Fibroblast of mammary gland (primary cell): ENCODE results near the gene EFCAB6.

Experiments
- DNase-seq: peaks from one replicate; pipeline ENCODE4 v3.0.0-alpha.2; 2010; ENCODE audit warnings: low read depth
- H3K4me3 ChIP-seq: 2 replicates; pipeline ENCODE4 v1.5.1; 2011; ENCODE audit warnings: low read depth, mild to moderate bottlenecking, low read length, moderate library complexity; ENCODE audit not compliant: control insufficient read depth
- CTCF ChIP-seq: conservative IDR thresholded peaks from 2 replicates; pipeline ENCODE4 v1.5.1; 2011; ENCODE audit warnings: low read depth, low read length, inconsistent platforms; ENCODE audit not compliant: control insufficient read depth, insufficient read depth

Gene EFCAB6

DNA sequence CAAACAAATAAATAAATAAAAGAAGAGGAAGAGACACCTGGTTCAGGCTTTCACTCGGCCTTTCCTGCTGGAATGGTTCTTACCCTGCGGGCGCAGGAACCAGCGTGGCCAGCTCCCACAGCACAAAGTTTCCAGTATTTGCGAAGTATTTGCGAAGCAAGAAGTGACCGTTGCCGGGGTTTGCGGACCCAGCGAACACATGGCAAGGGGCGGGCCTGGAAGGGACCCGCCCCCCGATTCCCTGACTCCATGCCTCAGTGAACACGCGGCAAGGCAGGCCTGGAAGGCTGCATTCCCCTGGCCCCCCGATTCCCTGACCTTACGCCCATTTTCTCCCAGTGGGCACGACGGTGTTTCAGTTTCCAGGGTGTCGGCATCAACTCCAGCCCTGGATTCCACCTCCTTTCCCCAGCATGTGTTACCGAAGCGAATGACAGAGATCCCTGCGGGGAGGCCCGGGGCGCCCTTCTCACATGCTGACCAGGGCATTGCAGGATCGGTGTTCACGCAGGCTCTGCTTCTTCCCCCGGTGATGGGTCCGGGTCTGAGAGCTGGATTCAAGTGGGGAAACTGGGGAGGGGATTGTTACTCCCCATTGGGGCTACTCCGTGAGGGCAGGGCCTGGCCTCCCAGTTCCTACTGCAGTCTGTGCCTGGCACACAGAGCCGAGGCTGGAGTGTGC lies 297.5 kb downstream of the EFCAB6 start:
- TF ChIP-seq CTCF: no peak
- no peak for DNase-seq
- H3K4me3 ChIP-seq: no peak overlapping the region

DNA sequence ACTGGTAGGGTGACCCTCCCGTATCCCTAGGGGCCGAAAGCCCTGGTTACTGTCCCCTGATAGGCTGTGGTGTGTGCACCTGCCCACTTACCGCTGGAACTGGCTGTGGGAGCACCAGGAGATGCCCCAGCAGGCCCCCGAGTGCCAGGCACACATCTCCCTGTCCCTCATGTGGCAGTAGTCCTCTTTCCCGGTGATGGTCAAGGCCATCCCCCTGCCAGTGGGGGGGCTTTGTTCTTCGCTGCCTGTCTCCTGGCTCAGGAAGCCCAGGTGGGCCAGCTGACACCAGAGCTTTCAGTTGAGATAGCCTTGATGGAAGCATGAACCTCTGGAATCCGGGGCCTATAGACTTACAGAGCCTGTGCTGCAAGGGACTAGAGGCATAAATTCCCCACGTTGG lies 299.8 kb downstream of the EFCAB6 start:
- no peak for DNase-seq
- H3K4me3 ChIP-seq: no peak overlapping the region
- TF ChIP-seq CTCF: no peak

- no peak for DNase-seq
- H3K4me3 ChIP-seq: no peak overlapping the region
- TF ChIP-seq CTCF: no peak
These were observed 300.7 kb downstream of the EFCAB6 start for GRCh38 chr22:43511276-43511910.

DNA sequence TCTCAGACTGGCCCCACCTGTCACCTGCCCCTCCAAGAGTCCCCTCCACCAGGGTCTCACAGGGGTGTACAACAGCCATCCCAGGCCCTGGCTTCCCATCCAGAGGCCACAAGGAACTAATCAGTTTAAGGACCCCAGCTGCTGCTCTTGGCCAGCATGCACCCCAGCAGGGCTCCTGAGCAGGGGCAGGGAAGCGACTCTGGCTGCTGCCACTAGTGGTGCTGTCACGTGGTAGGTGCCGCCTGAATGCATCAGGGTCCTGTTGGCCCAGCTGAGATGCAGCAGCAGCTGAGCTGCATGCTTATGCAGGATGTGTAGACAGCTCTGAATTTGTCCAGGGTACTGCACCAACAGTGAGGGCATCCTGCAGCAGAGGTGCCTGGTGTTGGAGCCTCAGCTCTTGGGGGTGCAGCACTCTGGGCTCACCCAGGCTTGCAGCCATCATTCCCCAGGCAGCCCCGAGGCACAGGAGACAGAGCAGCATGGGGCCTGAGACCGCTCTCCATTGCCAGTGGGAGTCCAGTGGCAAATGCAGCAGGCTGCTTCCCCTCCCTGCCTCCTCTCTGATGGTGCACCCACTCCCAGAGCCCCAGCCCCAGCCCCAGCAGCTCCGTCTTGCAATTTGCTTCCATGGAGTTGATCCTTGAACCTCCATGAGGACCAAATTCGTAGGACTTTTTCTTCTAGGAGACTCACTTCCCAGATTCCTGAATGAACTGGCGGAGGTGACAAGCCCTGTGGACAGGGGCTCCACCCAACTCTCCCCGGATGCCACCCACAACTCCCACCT lies 301.6 kb downstream of the EFCAB6 start:
- no peak for DNase-seq
- no peak overlapping the region for H3K4me3 ChIP-seq
- no peak for TF ChIP-seq CTCF

DNA sequence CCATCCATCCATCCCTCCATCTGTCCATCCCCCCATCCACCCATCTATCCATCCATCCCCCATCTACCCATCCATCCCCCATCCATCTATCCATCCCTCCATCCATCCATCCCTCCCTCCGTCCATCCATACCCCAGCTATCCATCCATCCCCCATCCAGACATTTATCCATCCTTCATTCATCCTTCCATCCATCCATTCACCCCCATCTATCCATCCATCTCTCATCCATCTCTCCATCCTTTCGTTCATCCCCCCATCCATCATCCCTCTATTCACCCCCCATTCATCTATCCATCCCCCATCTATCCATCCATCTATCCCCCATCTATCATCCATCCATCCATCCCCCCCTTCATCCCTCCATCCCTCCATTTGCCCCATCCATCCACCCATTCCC lies 302.8 kb downstream of the EFCAB6 start:
- DNase-seq: no peak
- H3K4me3 ChIP-seq: no peak overlapping the region
- TF ChIP-seq CTCF: no peak

DNA sequence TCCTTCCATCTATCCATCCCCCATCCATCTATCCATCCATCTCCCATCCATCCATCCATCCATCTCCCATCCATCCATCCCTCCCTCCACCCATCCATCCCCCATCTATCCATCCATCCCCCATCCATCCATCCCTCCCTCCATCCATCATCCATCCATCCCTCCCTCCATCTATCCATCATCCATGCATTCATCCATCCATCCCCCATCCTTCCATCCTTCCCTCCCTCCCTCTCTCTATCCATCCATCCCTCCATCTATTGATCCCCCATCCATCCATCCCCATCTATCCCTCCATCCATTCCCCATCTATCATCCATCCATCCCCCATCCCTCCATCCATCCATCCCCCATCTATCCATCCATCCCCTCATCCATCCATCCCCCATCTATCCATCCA lies 303.6 kb downstream of the EFCAB6 start:
- no peak for TF ChIP-seq CTCF
- no peak for DNase-seq
- no peak overlapping the region for H3K4me3 ChIP-seq
